Liver (tissue), 9 donors: ENCODE results near the gene LMOD3. TPM values are rescaled to one million over a fixed set of nuclear protein-coding genes. Genes with fewer than 3 reads are reported as not detected.

Experiments
- DNase-seq: peaks from one replicate; pipeline ENCODE4 v3.0.0-alpha.2; 2017; ENCODE audit warnings: low spot score
- H3K27ac ChIP-seq, 2 donors: one replicate each; pipeline ENCODE4 v1.7.0; 2013; ENCODE audit warnings: inconsistent platforms in 2 of 2, low read length in 2 of 2, control low read depth in 1 of 2, low read depth in 1 of 2, mild to moderate bottlenecking in 1 of 2
- H3K27me3 ChIP-seq, 4 donors: one replicate each; pipeline versions ENCODE4 v1.6.1 to v1.7.0; 2013; ENCODE audit warnings: low read length in 3 of 4, inconsistent platforms in 1 of 4, mild to moderate bottlenecking in 1 of 4, moderate library complexity in 1 of 4; ENCODE audit not compliant: control insufficient read depth in 4 of 4, insufficient read depth in 4 of 4
- H3K36me3 ChIP-seq, 4 donors: one replicate each; pipeline versions ENCODE4 v1.6.1 to v1.7.0; 2013; ENCODE audit warnings: low read length in 3 of 4, mild to moderate bottlenecking in 3 of 4, low read depth in 1 of 4, moderate library complexity in 1 of 4; ENCODE audit not compliant: control insufficient read depth in 4 of 4, insufficient read depth in 3 of 4
- H3K4me1 ChIP-seq, 4 donors: one replicate each; pipeline versions ENCODE4 v1.6.1 to v1.7.0; 2013; ENCODE audit warnings: low read length in 3 of 4, mild to moderate bottlenecking in 3 of 4, moderate library complexity in 1 of 4; ENCODE audit not compliant: control insufficient read depth in 4 of 4, insufficient read depth in 4 of 4
- H3K4me3 ChIP-seq, 3 donors: one replicate each; pipeline versions ENCODE4 v1.6.1 to v1.7.0; 2013; ENCODE audit warnings: low read length in 3 of 3, control low read depth in 1 of 3, low read depth in 1 of 3, mild to moderate bottlenecking in 1 of 3
- H3K9ac ChIP-seq, 2 donors: one replicate each; pipeline ENCODE4 v1.7.0; 2013; ENCODE audit warnings: low read length in 2 of 2, mild to moderate bottlenecking in 2 of 2, moderate library complexity in 2 of 2, control low read depth in 1 of 2, low read depth in 1 of 2
- H3K9me3 ChIP-seq, 4 donors: one replicate each; pipeline versions ENCODE4 v1.6.1 to v1.7.0; 2013; ENCODE audit warnings: low read length in 3 of 4; ENCODE audit not compliant: control insufficient read depth in 4 of 4
- EGR1 ChIP-seq, 2 donors: IDR thresholded peaks; 2 replicates each; pipeline ENCODE4 v1.6.1; 2016 to 2018; ENCODE audit warnings: antibody characterized with exemption in 2 of 2, low read depth in 2 of 2
- FOXA1 ChIP-seq: IDR thresholded peaks from 2 replicates; pipeline ENCODE4 v1.6.1; 2016; ENCODE audit warnings: antibody characterized with exemption
- FOXA2 ChIP-seq: IDR thresholded peaks from 2 replicates; pipeline ENCODE4 v1.6.1; 2016; ENCODE audit warnings: antibody characterized with exemption
- HNF4A ChIP-seq, 2 donors: conservative IDR thresholded peaks; 2 replicates each; pipeline ENCODE4 v1.6.1; 2016; ENCODE audit warnings: antibody characterized with exemption in 2 of 2, mild to moderate bottlenecking in 2 of 2
- HNF4G ChIP-seq: IDR thresholded peaks from 2 replicates; pipeline ENCODE4 v1.6.1; 2016; ENCODE audit warnings: antibody characterized with exemption
- JUND ChIP-seq, 2 donors: IDR thresholded peaks; 2 replicates each; pipeline ENCODE4 v1.6.1; 2016; ENCODE audit warnings: antibody characterized with exemption in 2 of 2
- NR2F2 ChIP-seq: IDR thresholded peaks from 2 replicates; pipeline ENCODE4 v1.6.1; 2016; ENCODE audit warnings: antibody characterized with exemption
- TAF1 ChIP-seq: conservative IDR thresholded peaks from 2 replicates; pipeline ENCODE4 v1.6.1; 2016; ENCODE audit warnings: antibody characterized with exemption, mild to moderate bottlenecking
- YY1 ChIP-seq: IDR thresholded peaks from 2 replicates; pipeline ENCODE4 v1.6.1; 2016; ENCODE audit warnings: antibody characterized with exemption, mild to moderate bottlenecking
- WGBS: extraction: QIAGEN DNeasy Blood & Tissue Kit; methylation state at CpG from one replicate; pipeline ENCODE4 v1.1.7; 2013; 5-methylcytosine and 5-hydroxymethylcytosine counted together
- polyA plus RNA-seq, 2 donors: library from polyadenylated mRNA; stranded (reverse) in 1 of 2; unstranded in 1 of 2; fragments of 200-250 nt in 1 of 2; fragments of >200 nt in 1 of 2; fragmentation: Nextera tagmentation in 1 of 2; extraction: Ambion mirVana in 1 of 2; gene quantifications; one replicate each; pipeline versions ENCODE4 v1.2.1 to v1.2.3, GENCODE V29; 2013 to 2015
- total RNA-seq, 2 donors: library from RNA; depleted of rRNA; stranded (reverse); fragments of >200 nt; gene quantifications; one replicate each; pipeline ENCODE4 v1.2.3, GENCODE V29; 2014
- TF ChIP-seq, protein P1 (sequence below): IDR thresholded peaks from 2 replicates; pipeline ENCODE4 v1.6.1; 2016; ENCODE audit warnings: antibody characterized with exemption
- TF ChIP-seq, protein P2 (sequence below): IDR thresholded peaks from 2 replicates; pipeline ENCODE4 v1.6.1; 2016; ENCODE audit warnings: antibody characterized with exemption, mild to moderate bottlenecking
- TF ChIP-seq, protein P3 (sequence below): IDR thresholded peaks from 2 replicates; pipeline ENCODE4 v1.6.1; 2016; ENCODE audit warnings: antibody characterized with exemption
- donor health status: healthy.
- donor health status: healthy.
- donor health status: healthy.
- donor health status: healthy.
- donor health status: healthy.

LMOD3 gene
- total and polyA plus RNA-seq, 4 donors = 0.02 to 0.04 TPM; not detected in 2

DNA sequence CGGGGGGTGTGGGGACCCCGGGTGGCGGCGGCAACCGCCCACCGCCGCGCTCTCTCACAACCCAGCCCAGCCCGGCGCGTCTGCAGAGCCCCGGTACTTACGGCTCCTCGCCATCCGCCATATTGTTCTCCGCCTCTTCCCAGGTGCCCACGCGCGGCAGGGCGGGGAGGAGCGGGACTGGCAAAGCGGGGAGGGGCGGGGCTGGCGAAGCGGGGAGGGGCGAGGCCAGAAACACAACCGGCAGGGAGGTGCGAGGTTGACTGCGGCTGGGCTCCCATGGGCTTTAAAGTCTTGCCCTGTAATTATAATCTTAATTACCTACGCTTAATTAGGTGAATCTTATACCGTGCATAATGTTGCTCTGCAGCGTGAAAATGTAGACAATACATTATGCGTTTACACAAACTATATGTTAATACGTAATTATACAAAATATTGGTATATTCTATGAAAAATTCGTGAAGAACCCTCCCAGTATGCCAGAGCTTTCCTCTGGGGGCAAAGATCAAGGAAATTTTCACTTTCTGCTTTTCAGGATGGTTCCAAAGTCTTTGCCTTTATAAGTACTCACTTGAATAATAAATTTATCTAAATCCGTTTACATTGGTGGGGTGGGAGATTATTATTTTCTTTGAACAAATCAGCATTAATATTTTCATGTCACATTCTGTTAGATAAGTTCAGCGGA lies 42.0 kb downstream of the LMOD3 start, which contains the start of gene UBA3:
TSS of gene UBA3 (minus strand) at position 133 of the 688 bp plus-strand sequence. CDS start at position 121, 12 bp downstream.
- WGBS = 4% methylated on average over 37 of the region's 37 CpGs
- H3K9me3 ChIP-seq = no peaks in the 10 kb centered on the region
- H3K9ac ChIP-seq = peak within 1 kb of the TSS; percentile 42 to 74
- H3K27me3 ChIP-seq = no peaks in the 10 kb centered on the region
- TF ChIP-seq YY1 = peak; percentile 98
- TF ChIP-seq TAF1 = peak; percentile 72
- no peak for TF ChIP-seq FOXA2
- TF ChIP-seq FOXA1 = no peak
- TF ChIP-seq NR2F2 = no peak
- TF ChIP-seq, protein P1, sequence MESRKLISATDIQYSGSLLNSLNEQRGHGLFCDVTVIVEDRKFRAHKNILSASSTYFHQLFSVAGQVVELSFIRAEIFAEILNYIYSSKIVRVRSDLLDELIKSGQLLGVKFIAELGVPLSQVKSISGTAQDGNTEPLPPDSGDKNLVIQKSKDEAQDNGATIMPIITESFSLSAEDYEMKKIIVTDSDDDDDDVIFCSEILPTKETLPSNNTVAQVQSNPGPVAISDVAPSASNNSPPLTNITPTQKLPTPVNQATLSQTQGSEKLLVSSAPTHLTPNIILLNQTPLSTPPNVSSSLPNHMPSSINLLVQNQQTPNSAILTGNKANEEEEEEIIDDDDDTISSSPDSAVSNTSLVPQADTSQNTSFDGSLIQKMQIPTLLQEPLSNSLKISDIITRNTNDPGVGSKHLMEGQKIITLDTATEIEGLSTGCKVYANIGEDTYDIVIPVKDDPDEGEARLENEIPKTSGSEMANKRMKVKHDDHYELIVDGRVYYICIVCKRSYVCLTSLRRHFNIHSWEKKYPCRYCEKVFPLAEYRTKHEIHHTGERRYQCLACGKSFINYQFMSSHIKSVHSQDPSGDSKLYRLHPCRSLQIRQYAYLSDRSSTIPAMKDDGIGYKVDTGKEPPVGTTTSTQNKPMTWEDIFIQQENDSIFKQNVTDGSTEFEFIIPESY = no peak
- TF ChIP-seq HNF4G = no peak
- TF ChIP-seq, protein P2, sequence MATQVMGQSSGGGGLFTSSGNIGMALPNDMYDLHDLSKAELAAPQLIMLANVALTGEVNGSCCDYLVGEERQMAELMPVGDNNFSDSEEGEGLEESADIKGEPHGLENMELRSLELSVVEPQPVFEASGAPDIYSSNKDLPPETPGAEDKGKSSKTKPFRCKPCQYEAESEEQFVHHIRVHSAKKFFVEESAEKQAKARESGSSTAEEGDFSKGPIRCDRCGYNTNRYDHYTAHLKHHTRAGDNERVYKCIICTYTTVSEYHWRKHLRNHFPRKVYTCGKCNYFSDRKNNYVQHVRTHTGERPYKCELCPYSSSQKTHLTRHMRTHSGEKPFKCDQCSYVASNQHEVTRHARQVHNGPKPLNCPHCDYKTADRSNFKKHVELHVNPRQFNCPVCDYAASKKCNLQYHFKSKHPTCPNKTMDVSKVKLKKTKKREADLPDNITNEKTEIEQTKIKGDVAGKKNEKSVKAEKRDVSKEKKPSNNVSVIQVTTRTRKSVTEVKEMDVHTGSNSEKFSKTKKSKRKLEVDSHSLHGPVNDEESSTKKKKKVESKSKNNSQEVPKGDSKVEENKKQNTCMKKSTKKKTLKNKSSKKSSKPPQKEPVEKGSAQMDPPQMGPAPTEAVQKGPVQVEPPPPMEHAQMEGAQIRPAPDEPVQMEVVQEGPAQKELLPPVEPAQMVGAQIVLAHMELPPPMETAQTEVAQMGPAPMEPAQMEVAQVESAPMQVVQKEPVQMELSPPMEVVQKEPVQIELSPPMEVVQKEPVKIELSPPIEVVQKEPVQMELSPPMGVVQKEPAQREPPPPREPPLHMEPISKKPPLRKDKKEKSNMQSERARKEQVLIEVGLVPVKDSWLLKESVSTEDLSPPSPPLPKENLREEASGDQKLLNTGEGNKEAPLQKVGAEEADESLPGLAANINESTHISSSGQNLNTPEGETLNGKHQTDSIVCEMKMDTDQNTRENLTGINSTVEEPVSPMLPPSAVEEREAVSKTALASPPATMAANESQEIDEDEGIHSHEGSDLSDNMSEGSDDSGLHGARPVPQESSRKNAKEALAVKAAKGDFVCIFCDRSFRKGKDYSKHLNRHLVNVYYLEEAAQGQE = peak; percentile 31
- no peak for TF ChIP-seq EGR1 (IDR thresholded peaks at IDR 0.05; ENCODE audit: low read depth in 2 of 2)
- TF ChIP-seq JUND (IDR thresholded peaks at IDR 0.05) = no peak
- TF ChIP-seq HNF4A (conservative IDR thresholded peaks at IDR 0.05) = no peak
- H3K4me3 ChIP-seq = peak within 1 kb of the TSS; percentile 51 to 100 (median 72)
- H3K27ac ChIP-seq = peak within 1 kb of the TSS; percentile 4 to 48
- peak; percentile 95 for DNase-seq
- H3K36me3 ChIP-seq = peaks cover 0 to 3% (median 0%) of the 10 kb centered on the region in 4 donors
- H3K4me1 ChIP-seq = peaks cover 9 to 22% (median 15%) of the 10 kb centered on the region in 4 donors

DNA sequence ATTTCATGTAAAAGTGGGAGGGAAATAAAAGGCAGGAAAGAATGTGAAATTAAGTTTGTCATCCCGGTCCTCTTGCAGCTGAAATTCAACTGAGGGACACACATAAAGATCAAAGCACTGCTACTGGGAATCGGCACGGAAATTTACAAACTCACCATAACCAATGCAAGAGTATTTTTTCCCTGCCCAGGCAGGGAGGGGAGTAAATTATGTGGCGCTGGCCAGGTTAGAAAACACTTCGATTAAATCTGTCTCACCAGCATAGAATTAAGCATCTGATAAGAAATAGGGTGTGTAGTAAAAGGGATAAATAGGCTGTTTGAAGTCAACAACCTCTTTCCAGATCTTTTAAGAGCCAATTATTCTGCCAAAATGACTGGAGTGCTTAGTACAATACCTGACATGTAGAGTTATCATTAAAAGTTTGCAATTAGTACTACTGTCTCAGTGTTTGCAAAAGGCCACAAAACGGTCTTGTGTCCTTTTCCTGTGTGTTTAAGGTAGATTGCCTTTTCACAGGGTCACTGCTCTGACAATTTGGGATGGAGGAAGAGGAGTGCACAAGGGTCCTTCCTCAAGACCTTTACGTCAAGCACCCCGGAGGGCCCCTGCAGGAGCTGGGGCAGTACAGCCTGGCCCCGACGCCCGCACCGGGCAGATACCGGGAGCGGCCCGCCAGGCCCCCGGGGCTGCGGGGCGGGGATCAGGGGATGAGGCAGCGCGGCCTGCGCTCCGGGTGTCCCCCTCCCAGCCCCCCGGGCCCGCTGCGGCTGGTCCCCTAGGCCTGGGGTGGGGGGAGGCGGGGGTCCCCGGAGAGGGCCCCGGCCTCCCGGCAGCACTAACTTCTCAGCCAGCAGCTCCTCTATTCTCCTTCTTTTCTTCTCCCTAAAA lies 42.9 kb downstream of the LMOD3 start:
- Histone ChIP-seq H3K9me3 (no peaks in the 10 kb centered on the region), H3K27me3 (no peaks in the 10 kb centered on the region), H3K9ac (peak overlapping the region; percentile 42 to 74), H3K36me3 (peaks cover 0 to 3% (median 0%) of the 10 kb centered on the region in 4 donors), H3K4me3 (peak overlapping the region; percentile 51 to 100 (median 72)), H3K27ac (peak overlapping the region; percentile 4 to 48), H3K4me1 (peaks cover 9 to 20% (median 14%) of the 10 kb centered on the region in 4 donors)
- TF ChIP-seq, protein P3, sequence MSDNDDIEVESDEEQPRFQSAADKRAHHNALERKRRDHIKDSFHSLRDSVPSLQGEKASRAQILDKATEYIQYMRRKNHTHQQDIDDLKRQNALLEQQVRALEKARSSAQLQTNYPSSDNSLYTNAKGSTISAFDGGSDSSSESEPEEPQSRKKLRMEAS = no peak
- TF ChIP-seq HNF4A (conservative IDR thresholded peaks at IDR 0.05) (no peak), NR2F2 (no peak), EGR1 (IDR thresholded peaks at IDR 0.05; ENCODE audit: low read depth in 2 of 2) (no peak), YY1 (no peak), FOXA1 (no peak), JUND (IDR thresholded peaks at IDR 0.05) (no peak)
- TF ChIP-seq, protein P1 = no peak
- TF ChIP-seq, protein P2 = no peak
- WGBS = 2% methylated on average over 29 of the region's 29 CpGs
- DNase-seq = peak; percentile 57
